ENCODE data around the gene CDH4. TPM values are rescaled to one million over a fixed set of nuclear protein-coding genes. Genes with fewer than 3 reads are reported as not detected.

The CDH4 gene
- polyA plus RNA-seq, 1 donor (not counting 4 experiments of a cell fraction or from before 2014, with no cell fraction given), result 2.2 TPM

DNA sequence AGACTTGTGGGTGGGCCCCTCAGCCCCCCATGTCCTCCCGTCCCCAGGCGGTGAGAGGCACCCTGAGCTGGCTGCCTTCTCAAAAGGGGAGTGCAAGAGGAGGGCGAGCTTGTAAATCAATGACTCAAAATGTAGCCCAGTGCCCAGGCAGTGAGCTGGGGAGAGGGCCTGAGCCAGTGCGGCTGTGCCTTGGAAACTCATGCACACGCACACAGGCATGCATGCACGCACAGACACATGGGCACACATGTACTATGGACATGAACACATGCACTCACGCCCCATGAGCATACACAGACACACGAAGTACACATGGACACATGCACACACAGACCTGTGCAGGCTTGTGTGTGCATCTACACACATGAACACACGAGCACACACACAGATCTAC is 680.1 kb downstream of the CDH4 start:
- no peaks in the 10 kb centered on the region for H4K20me1 ChIP-seq (ENCODE audit: control insufficient read depth, extremely low read depth, insufficient read depth, low read length)
- H3K79me2 ChIP-seq (ENCODE audit: control insufficient read depth, insufficient read depth, low read length), result no peaks in the 10 kb centered on the region
- DNase-seq (ENCODE audit: low read depth, low spot score) (no peak), FAIRE-seq (no peak)
- H2AFZ ChIP-seq (ENCODE audit: control insufficient read depth, low read length), result no peak overlapping the region
- H3K4me3 ChIP-seq (ENCODE audit: control insufficient read depth in 2 of 3, extremely low read depth in 1 of 3, insufficient read depth in 2 of 3, low read depth in 1 of 3, low read length in 3 of 3), result no peak overlapping the region
- no peaks in the 10 kb centered on the region for H3K9me1 ChIP-seq (ENCODE audit: control insufficient read depth, extremely low read depth, insufficient read depth, low read length)
- H3K27me3 ChIP-seq (ENCODE audit: control insufficient read depth, extremely low read depth, insufficient read depth, low read length), result no peaks in the 10 kb centered on the region
- dilution Hi-C loops (cut with MboI; ENCODE audit: extremely low pct_ligation_motif_present, low sequenced_read_pairs), result no loop called here
- TF ChIP-seq EZH2 (IDR thresholded peaks at IDR 0.05; ENCODE audit: low read length), result no peak
- no peak for TF ChIP-seq CTCF (optimal IDR thresholded peaks at IDR 0.05 in 1 of 3, IDR thresholded peaks at IDR 0.05 in 1 of 3, conservative IDR thresholded peaks at IDR 0.05 in 1 of 3; ENCODE audit: extremely low read depth in 1 of 3, insufficient read depth in 2 of 3, low read length in 3 of 3)
- H3K27ac ChIP-seq (ENCODE audit: control insufficient read depth, insufficient read depth, low read length), result no peak overlapping the region
- no peaks in the 10 kb centered on the region for H3K4me1 ChIP-seq (ENCODE audit: control insufficient read depth, extremely low read depth, insufficient read depth, low read length)
- H3K9me3 ChIP-seq (ENCODE audit: control insufficient read depth, low read depth, low read length), result no peaks in the 10 kb centered on the region
- H3K4me2 ChIP-seq (ENCODE audit: control insufficient read depth, extremely low read depth, insufficient read depth, low read depth, low read length), result no peak overlapping the region
- no peaks in the 10 kb centered on the region for H3K36me3 ChIP-seq (ENCODE audit: control insufficient read depth in 2 of 2, extremely low read depth in 1 of 2, insufficient read depth in 2 of 2, low read length in 2 of 2)
- H3K9ac ChIP-seq (ENCODE audit: control insufficient read depth, extremely low read depth, insufficient read depth, low read length), result no peak overlapping the region

DNA sequence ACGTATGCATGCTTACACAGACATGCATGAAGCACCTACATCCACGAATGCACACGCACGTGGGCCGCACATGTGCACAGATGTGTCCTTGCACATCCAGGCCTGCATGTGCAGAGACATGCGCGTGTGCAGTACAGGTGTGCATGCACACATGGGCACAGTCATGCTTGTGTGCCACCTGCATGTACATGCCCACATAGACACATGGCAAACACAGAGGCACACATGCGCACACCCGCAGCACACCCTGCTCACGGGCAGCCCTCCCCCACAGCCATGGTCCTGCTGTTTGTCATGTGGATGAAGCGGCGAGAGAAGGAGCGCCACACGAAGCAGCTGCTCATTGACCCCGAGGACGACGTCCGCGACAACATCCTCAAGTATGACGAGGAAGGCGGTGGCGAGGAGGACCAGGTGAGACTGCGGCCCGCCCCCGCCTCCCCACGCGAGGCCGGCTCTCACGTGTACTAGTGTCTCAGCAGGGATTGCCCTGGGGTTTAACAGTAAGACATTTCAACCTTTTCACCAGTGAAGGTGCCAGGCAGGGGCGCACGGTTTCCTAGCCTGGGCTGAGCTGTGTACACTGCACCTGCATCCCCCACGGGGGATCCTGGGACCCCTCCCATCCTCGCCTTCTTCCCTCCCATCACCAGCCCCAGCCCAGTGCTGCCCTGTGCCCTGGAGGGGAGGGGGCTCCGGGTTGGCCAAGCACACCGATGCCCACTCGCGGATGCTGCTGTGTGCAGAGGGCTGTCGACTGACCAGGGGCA is 680.8 kb downstream of the CDH4 start:
- Histone ChIP-seq H3K79me2 (ENCODE audit: control insufficient read depth, insufficient read depth, low read length) (no peaks in the 10 kb centered on the region), H3K9ac (ENCODE audit: control insufficient read depth, extremely low read depth, insufficient read depth, low read length) (no peak overlapping the region), H4K20me1 (ENCODE audit: control insufficient read depth, extremely low read depth, insufficient read depth, low read length) (no peaks in the 10 kb centered on the region), H3K4me3 (ENCODE audit: control insufficient read depth in 2 of 3, extremely low read depth in 1 of 3, insufficient read depth in 2 of 3, low read depth in 1 of 3, low read length in 3 of 3) (no peak overlapping the region), H3K4me2 (ENCODE audit: control insufficient read depth, extremely low read depth, insufficient read depth, low read depth, low read length) (no peak overlapping the region), H3K27ac (ENCODE audit: control insufficient read depth, insufficient read depth, low read length) (no peak overlapping the region), H3K9me1 (ENCODE audit: control insufficient read depth, extremely low read depth, insufficient read depth, low read length) (no peaks in the 10 kb centered on the region), H3K36me3 (ENCODE audit: control insufficient read depth in 2 of 2, extremely low read depth in 1 of 2, insufficient read depth in 2 of 2, low read length in 2 of 2) (no peaks in the 10 kb centered on the region), H3K9me3 (ENCODE audit: control insufficient read depth, low read depth, low read length) (no peaks in the 10 kb centered on the region), H3K27me3 (ENCODE audit: control insufficient read depth, extremely low read depth, insufficient read depth, low read length) (no peaks in the 10 kb centered on the region), H2AFZ (ENCODE audit: control insufficient read depth, low read length) (no peak overlapping the region), H3K4me1 (ENCODE audit: control insufficient read depth, extremely low read depth, insufficient read depth, low read length) (no peaks in the 10 kb centered on the region)
- TF ChIP-seq EZH2 (IDR thresholded peaks at IDR 0.05; ENCODE audit: low read length) (no peak), CTCF (optimal IDR thresholded peaks at IDR 0.05 in 1 of 3, IDR thresholded peaks at IDR 0.05 in 1 of 3, conservative IDR thresholded peaks at IDR 0.05 in 1 of 3; ENCODE audit: extremely low read depth in 1 of 3, insufficient read depth in 2 of 3, low read length in 3 of 3) (no peak)
- FAIRE-seq (no peak), DNase-seq (ENCODE audit: low read depth, low spot score) (no peak)
- dilution Hi-C loops (cut with MboI; ENCODE audit: extremely low pct_ligation_motif_present, low sequenced_read_pairs), result no loop called here

Data from keratinocyte (primary cell).